Measurements from ENCODE around the gene CCNH.

The CCNH gene

DNA sequence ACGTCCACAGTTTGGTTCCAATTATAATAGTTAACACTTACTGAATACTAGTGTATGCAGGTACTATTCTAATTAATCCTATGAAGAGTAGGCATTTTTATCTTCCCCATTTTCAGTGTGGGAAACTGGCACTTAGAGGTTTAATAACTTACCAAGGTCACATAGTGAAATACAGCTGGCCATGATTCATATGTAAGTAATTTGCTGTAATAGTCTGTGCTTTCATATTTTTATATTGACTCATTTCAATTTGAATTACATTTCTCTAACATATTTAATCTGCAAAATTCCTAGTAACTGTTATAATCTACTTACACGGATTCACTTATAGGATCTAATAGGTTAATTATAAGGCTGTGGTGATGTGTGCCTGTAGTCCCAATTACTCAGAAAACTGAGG lies 19.4 kb downstream of the CCNH start:
- Histone ChIP-seq H3K9ac (ENCODE audit: low read depth, low read length) (no peak overlapping the region), H3K36me3 (ENCODE audit: insufficient read depth, low read length) (peaks cover 19% of the 10 kb centered on the region), H3K9me3 (ENCODE audit: control insufficient read depth, insufficient read depth, low read length) (no peaks in the 10 kb centered on the region), H3K4me1 (ENCODE audit: insufficient read depth, low read length) (no peaks in the 10 kb centered on the region)

DNA sequence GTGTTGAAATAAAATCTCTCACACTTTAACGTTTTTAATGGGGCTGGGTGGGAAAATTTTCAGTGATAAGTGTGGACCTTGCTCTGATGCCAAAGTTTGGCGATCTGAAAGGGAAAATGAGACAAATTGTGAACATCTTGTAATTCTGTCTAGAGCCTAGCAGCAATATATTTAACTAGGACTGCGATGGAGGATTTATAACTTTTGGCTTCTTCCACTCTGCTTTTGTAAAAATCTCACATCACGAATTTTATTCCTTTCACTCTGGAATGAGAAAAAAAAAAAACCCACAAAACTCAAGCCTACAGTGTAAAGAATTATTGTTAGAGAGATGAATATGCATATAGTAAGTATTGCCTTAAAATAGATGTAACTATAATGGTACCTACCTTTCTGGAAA lies 19.9 kb downstream of the CCNH start:
- Histone ChIP-seq H3K9ac (ENCODE audit: low read depth, low read length) (no peak overlapping the region), H3K36me3 (ENCODE audit: insufficient read depth, low read length) (peaks cover 19% of the 10 kb centered on the region), H3K9me3 (ENCODE audit: control insufficient read depth, insufficient read depth, low read length) (no peaks in the 10 kb centered on the region), H3K4me1 (ENCODE audit: insufficient read depth, low read length) (no peaks in the 10 kb centered on the region)

DNA sequence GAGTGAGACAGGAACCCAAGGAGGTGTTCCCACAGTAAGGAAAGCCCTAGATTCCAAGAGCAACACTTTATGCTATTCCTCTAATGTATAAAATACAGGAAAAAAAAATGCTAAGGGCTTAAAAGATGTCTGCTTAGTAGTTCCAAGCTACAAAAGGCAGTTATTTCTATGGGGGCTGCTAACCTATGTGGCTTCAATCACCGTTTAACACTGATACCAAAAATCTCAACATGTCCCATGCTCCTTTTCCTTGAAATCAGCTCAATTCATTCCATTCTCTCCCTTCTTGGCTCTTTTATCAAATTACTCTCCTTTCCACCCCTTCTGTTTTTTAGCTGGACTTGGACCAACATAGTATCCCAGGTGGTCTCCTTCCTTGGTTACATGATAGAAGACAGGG lies 20.6 kb downstream of the CCNH start:
- Histone ChIP-seq H3K9me3 (ENCODE audit: control insufficient read depth, insufficient read depth, low read length) (no peaks in the 10 kb centered on the region), H3K9ac (ENCODE audit: low read depth, low read length) (no peak overlapping the region), H3K4me1 (ENCODE audit: insufficient read depth, low read length) (no peaks in the 10 kb centered on the region), H3K36me3 (ENCODE audit: insufficient read depth, low read length) (peaks cover 23% of the 10 kb centered on the region)

DNA sequence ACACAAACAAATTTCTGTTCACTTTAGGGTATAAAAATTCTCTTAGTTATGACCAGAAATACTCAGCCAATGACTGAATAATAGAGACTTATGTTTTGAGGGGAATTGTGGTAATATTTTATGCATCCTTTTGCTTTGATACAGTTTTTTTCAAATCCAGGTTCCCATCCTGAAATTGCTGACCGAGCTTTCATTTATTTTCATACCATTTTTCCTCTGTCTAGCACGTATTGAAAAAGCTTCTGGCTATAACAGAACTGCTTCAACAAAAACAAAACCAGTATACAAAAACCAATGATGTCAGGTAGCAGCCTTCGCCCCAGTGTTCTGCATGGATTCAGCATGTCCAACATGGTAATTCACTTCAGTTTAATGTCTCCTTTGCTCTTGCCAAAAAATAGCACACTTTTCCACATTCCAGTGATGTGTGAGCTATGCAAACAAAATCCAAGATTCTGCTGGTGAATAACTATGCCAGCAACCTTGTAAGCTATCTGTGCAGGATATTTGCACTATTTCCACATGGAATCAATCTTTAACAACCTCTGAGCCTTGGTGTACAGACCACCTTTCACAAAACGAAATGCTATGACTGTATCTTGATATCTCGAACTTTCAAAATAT lies 22.0 kb downstream of the CCNH start:
- Histone ChIP-seq H3K9ac (ENCODE audit: low read depth, low read length) (no peak overlapping the region), H3K4me1 (ENCODE audit: insufficient read depth, low read length) (no peaks in the 10 kb centered on the region), H3K9me3 (ENCODE audit: control insufficient read depth, insufficient read depth, low read length) (no peaks in the 10 kb centered on the region), H3K36me3 (ENCODE audit: insufficient read depth, low read length) (peaks cover 22% of the 10 kb centered on the region)

DNA sequence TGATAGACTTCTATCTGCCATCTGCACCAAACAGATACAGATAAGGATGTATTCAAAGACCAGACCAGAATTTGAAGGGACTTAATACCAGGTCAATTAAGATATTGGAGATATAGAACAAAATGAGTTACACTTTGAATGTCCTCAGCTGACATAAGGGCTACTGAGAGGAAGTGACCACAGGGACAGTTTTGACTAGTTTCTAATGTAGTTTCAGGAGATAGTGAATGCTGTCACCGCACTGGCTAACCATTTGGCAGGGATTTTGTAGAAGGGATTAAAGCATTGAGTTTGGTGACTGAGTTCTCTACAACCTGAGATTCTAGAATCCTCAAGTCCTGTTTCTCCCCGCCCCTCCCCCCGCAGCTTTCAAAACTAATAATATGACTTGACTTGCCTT lies 22.7 kb downstream of the CCNH start:
- no peaks in the 10 kb centered on the region for H3K9me3 ChIP-seq (ENCODE audit: control insufficient read depth, insufficient read depth, low read length)
- no peaks in the 10 kb centered on the region for H3K4me1 ChIP-seq (ENCODE audit: insufficient read depth, low read length)
- no peak overlapping the region for H3K9ac ChIP-seq (ENCODE audit: low read depth, low read length)
- peaks cover 22% of the 10 kb centered on the region for H3K36me3 ChIP-seq (ENCODE audit: insufficient read depth, low read length)

DNA sequence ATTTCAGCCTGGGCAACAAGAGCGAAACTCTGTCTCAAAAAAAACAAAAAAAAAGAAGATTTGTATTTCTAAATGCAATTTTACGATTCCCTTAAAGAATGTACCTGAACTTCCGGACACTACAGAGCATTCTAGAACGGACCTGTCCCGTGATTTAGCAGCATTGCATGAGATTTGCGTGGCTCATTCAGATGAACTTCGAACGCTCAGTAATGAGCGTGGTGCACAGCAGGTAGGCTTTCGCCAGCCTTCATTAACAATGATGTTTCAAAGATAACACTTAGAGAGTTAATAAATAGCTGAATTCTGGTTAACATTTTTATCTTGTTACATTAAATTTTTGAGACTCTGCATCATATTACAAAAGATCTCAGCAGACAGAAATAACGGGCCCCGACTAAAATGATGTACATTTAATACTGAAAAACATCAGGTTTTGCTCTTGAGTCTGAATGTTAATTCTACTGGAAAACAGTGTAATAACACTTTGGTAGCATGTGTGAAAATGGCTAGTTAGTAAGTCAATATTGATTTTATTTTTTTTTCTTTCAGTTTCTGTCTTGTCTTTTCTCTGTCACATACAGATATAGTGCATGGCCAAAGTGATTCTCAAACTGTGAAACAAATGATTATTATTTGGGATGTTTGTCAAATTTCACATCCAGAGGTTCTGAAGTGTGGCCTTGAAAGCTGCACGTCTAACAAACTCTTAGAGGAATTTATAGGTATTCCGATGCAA lies 23.3 kb downstream of the CCNH start:
- Histone ChIP-seq H3K36me3 (ENCODE audit: insufficient read depth, low read length) (peaks cover 22% of the 10 kb centered on the region), H3K9me3 (ENCODE audit: control insufficient read depth, insufficient read depth, low read length) (no peaks in the 10 kb centered on the region), H3K9ac (ENCODE audit: low read depth, low read length) (no peak overlapping the region), H3K4me1 (ENCODE audit: insufficient read depth, low read length) (no peaks in the 10 kb centered on the region)

DNA sequence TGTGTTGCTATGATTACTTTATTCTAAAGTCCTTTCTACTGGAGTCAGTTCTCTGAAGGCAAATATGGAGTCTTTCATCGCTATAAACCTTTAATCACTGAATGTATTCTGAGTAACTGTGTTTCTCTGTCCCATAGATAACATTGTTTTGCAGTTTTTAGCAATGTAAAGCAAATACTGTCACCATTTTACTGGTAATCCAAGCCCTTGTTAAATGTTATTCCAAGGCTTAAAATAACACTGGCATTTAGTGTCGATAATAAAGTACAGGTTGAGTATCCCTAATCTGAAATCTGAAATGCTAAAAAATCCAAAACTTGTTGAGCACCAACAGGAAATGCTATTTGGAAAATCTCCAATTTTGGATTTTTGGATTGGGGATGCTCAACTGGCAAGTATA lies 24.6 kb downstream of the CCNH start:
- peaks cover 22% of the 10 kb centered on the region for H3K36me3 ChIP-seq (ENCODE audit: insufficient read depth, low read length)

DNA sequence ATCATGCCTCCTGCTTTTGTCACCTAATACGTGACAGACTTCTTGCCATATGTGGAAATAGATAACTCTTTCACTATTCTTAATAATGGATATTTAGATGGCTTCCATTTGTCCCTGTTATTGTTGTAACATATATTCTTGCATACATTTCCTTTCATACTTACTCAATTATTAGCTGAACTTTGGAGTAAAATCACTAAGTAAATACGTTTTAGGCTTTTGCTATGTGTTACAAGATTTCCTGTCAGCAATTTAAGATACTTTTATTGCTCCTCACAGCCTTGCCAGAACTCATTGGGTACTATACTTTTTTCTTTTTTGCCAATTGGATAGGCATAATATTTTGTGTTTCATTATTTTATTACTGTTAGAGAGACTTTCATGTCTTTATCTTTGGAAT lies 26.9 kb downstream of the CCNH start:
- Histone ChIP-seq H3K4me1 (ENCODE audit: insufficient read depth, low read length) (no peaks in the 10 kb centered on the region), H3K9me3 (ENCODE audit: control insufficient read depth, insufficient read depth, low read length) (no peaks in the 10 kb centered on the region), H3K36me3 (ENCODE audit: insufficient read depth, low read length) (peaks cover 10% of the 10 kb centered on the region), H3K9ac (ENCODE audit: low read depth, low read length) (no peak overlapping the region)

More for the DNA sequence above, 24.6 kb downstream of the CCNH start:
- H3K9ac ChIP-seq (ENCODE audit: low read depth, low read length), result no peak overlapping the region
- no peaks in the 10 kb centered on the region for H3K9me3 ChIP-seq (ENCODE audit: control insufficient read depth, insufficient read depth, low read length)
- H3K4me1 ChIP-seq (ENCODE audit: insufficient read depth, low read length), result no peaks in the 10 kb centered on the region

DNA sequence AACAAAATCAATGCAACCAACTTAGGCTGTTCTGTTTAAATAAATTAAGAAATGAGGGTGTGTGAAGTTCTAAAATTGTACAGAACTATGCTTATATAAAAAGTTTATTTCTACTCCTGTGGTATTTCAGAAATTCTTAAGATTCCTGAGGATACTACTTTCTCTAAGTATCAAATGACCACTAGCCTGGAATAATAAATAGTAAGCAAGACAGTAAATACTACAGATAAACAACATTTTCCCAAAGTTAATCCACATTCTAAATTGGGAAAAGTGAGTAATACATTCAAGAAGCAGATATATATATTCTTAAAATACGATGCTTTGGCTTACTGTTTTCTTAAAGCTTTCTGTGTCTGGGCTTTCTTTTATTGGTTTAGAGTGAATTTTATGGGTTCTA lies 29.5 kb downstream of the CCNH start:
- no peaks in the 10 kb centered on the region for H3K9me3 ChIP-seq (ENCODE audit: control insufficient read depth, insufficient read depth, low read length)
- peaks cover 6% of the 10 kb centered on the region; the same call in 1 of the 2 replicates for H3K36me3 ChIP-seq (ENCODE audit: insufficient read depth, low read length)
- no peaks in the 10 kb centered on the region for H3K4me1 ChIP-seq (ENCODE audit: insufficient read depth, low read length)
- H3K9ac ChIP-seq (ENCODE audit: low read depth, low read length), result no peak overlapping the region

DNA sequence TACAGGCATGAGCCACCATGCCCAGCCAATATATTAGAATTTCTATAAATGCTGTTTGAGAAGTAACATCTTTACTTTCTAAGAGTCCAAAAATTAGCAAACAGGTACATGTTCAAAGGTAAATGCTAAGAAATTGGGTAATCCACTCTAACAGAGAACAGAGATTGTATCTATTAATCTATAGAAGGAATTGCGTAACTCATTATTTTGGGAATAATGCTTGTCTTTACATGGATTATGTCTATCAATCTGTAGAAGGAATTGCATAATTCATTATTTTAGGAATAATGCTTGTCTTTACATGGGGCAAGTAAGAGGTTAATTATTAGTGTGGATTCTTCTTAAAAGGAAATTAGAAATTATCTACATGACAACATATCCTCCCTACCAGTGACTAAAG lies 30.5 kb downstream of the CCNH start:
- Histone ChIP-seq H3K36me3 (ENCODE audit: insufficient read depth, low read length) (peaks cover 2% of the 10 kb centered on the region; the same call in 1 of the 2 replicates), H3K9ac (ENCODE audit: low read depth, low read length) (no peak overlapping the region), H3K4me1 (ENCODE audit: insufficient read depth, low read length) (no peaks in the 10 kb centered on the region), H3K9me3 (ENCODE audit: control insufficient read depth, insufficient read depth, low read length) (no peaks in the 10 kb centered on the region)

DNA sequence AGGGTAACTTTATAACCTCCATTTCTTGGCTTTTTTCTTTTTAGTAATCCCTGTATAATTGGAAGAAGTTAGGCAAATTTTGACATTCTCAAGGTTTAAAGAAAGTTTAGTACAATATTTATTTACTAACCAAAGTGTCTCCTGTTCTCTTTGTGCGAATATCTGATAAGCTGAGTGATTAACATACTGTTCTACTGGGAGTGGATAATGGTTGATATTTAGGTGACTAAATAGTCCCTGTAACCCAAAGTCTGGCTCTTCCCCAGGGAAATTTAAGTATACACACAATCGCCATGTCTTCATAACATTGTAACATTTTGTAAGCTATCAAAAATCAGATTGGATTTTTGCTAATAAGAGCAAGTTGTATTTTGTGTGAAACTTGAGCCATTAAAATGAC lies 40.0 kb downstream of the CCNH start:
- Histone ChIP-seq H3K4me1 (ENCODE audit: insufficient read depth, low read length) (no peaks in the 10 kb centered on the region), H3K36me3 (ENCODE audit: insufficient read depth, low read length) (no peaks in the 10 kb centered on the region), H3K9ac (ENCODE audit: low read depth, low read length) (no peak overlapping the region), H3K9me3 (ENCODE audit: control insufficient read depth, insufficient read depth, low read length) (no peaks in the 10 kb centered on the region)

DNA sequence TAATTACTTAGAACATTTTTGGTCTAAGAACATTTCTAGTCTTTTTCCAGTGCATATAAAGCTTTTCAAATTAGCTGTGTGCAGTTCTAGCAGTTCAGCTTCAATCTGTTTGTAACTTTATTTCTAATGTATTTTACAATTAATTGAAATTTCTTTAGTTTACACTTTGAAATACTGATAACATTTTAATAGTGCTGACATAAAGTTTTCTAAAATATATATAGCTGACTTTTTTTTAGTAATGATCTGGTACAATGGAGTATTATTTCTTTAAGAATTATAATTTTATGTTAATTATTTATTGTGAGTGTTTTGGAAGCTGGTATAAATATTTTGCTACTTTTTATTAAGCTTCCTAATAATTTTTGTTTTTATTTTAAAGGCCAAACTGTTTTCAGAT lies 43.3 kb downstream of the CCNH start:
- no peaks in the 10 kb centered on the region for H3K36me3 ChIP-seq (ENCODE audit: insufficient read depth, low read length)
- no peaks in the 10 kb centered on the region for H3K4me1 ChIP-seq (ENCODE audit: insufficient read depth, low read length)
- no peak overlapping the region for H3K9ac ChIP-seq (ENCODE audit: low read depth, low read length)
- no peaks in the 10 kb centered on the region for H3K9me3 ChIP-seq (ENCODE audit: control insufficient read depth, insufficient read depth, low read length)

DNA sequence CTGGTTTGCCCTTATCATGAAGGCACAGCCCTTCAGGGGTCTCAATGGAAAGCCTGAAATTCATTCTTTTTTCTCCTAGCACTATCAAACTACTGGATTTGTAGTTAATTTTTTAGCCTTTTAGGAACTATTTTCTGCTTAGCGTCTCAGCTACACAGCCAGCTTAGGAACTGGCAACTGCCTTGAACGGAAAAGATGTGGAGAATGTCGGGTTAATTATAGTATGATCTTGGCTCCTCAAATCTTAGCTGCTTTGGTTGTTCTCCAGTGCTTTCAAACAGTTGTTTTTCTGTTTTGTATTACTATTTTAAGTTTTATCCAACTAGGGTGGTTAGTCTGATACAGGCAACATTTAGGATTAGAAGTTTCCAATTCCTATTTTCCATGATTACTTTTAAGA lies 44.1 kb downstream of the CCNH start:
- Histone ChIP-seq H3K9ac (ENCODE audit: low read depth, low read length) (no peak overlapping the region), H3K4me1 (ENCODE audit: insufficient read depth, low read length) (no peaks in the 10 kb centered on the region), H3K36me3 (ENCODE audit: insufficient read depth, low read length) (no peaks in the 10 kb centered on the region), H3K9me3 (ENCODE audit: control insufficient read depth, insufficient read depth, low read length) (no peaks in the 10 kb centered on the region)

DNA sequence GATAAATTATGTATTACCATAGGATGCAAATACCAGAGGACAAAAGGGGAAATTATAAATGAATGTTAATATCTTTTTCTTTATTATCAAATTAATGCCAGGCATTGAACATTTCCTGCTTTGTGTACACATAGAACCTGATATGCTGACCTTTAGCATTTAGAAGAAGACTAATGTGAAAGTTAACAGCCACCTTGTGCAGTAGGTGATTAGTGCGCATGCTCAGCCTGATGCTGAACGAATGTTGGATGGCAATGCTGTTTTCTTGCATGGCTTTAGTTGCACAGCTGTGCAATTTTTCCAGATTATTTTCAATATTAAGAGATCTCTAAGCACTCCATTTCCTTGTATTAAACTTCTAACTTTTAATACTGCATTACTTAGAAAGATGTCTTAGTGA lies 45.5 kb downstream of the CCNH start:
- Histone ChIP-seq H3K4me1 (ENCODE audit: insufficient read depth, low read length) (no peaks in the 10 kb centered on the region), H3K9ac (ENCODE audit: low read depth, low read length) (no peak overlapping the region), H3K9me3 (ENCODE audit: control insufficient read depth, insufficient read depth, low read length) (no peaks in the 10 kb centered on the region), H3K36me3 (ENCODE audit: insufficient read depth, low read length) (no peaks in the 10 kb centered on the region)

DNA sequence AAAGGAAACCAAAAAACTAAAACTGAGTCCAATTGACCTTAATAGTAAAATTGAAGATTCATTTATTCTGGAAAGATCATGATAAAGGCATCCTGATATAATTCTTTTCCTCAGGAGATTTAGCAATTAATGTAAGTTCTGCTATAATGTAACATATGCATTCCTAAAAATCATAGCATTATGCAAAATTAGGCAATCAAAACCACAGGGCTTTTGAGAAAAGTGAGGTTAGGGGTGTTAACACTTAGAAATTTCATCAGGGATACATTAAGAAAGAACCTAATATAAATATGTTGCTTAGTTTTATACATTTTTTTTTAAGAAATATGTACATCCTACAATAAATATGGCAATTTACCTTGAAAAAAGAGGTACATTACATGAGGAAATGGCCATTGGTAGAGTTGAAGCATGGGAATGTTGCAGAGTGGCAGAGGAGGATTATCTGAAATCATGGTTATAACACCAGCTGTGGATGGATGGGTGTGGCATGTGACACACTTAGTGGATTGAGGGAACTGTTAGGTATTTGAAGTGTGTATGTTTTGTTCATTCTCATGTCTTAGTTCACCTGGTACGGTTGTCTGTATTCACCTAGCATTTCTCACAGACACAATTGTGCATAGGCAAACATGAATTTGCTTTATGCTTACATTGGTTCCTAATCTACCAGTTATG lies 51.1 kb downstream of the CCNH start:
- Histone ChIP-seq H3K4me1 (ENCODE audit: insufficient read depth, low read length) (peaks cover 4% of the 10 kb centered on the region; the same call in 1 of the 2 replicates), H3K9ac (ENCODE audit: low read depth, low read length) (no peak overlapping the region), H3K9me3 (ENCODE audit: control insufficient read depth, insufficient read depth, low read length) (no peaks in the 10 kb centered on the region), H3K36me3 (ENCODE audit: insufficient read depth, low read length) (no peaks in the 10 kb centered on the region)
